Keratinocyte (primary cell): ENCODE data around the gene PTPRN2.

Source experiments
- CTCF ChIP-seq, 3 experiments: IDR thresholded peaks in 1 of 3; conservative IDR thresholded peaks in 1 of 3; optimal IDR thresholded peaks in 1 of 3; 2 replicates in 2 of 3; 3 replicates in 1 of 3; pipeline versions ENCODE3 to v1.5.1; 2011; ENCODE audit warnings: low read length in 3 of 3, mild to moderate bottlenecking in 3 of 3, moderate library complexity in 2 of 3, control low read depth in 1 of 3, inconsistent platforms in 1 of 3; ENCODE audit not compliant: insufficient read depth in 2 of 3; ENCODE audit errors: extremely low read depth in 1 of 3
- EZH2 ChIP-seq: IDR thresholded peaks from one replicate; pipeline ENCODE4 v1.6.1; 2012; ENCODE audit warnings: inconsistent platforms, mild to moderate bottlenecking, low read length, moderate library complexity

GRCh38 chr7:157837047-157837446, 750.6 kb downstream of the PTPRN2 start:
- TF ChIP-seq EZH2 (no peak), CTCF (optimal IDR thresholded peaks at IDR 0.05 in 1 of 3, IDR thresholded peaks at IDR 0.05 in 1 of 3, conservative IDR thresholded peaks at IDR 0.05 in 1 of 3; ENCODE audit: extremely low read depth in 1 of 3, insufficient read depth in 2 of 3, low read length in 3 of 3) (no peak)
